ENCODE data around the gene RPH3AL.
"Not testable (repeated sequence)": the region's sequence is repeated elsewhere in the genome, so short reads cannot be mapped to it uniquely, and the experiment has no call there.

Gene RPH3AL

GRCh38 chr17:238071-238963 lies 114.3 kb downstream of the RPH3AL start:
- DNase-seq (ENCODE audit: low spot score) = no peak

GRCh38 chr17:237406-237955 lies 115.1 kb downstream of the RPH3AL start:
- DNase-seq (ENCODE audit: low spot score) = no peak

GRCh38 chr17:236641-237405 lies 115.8 kb downstream of the RPH3AL start:
- DNase-seq (ENCODE audit: low spot score) = no peak

- no peak for DNase-seq (ENCODE audit: low spot score)
Observed at GRCh38 chr17:235831-236640, 116.6 kb downstream of the RPH3AL start.

- DNase-seq (ENCODE audit: low spot score) = not testable (repeated sequence)
Observed at GRCh38 chr17:234994-235830, 117.4 kb downstream of the RPH3AL start.

GRCh38 chr17:234163-234993 lies 118.2 kb downstream of the RPH3AL start:
- DNase-seq (ENCODE audit: low spot score) = not testable (repeated sequence)

- DNase-seq (ENCODE audit: low spot score) = no peak
Observed at GRCh38 chr17:233473-233941, 119.1 kb downstream of the RPH3AL start.

- DNase-seq (ENCODE audit: low spot score) = no peak
Observed at GRCh38 chr17:231966-232807, 120.4 kb downstream of the RPH3AL start.

- DNase-seq (ENCODE audit: low spot score) = no peak
Observed at GRCh38 chr17:231191-231965, 121.2 kb downstream of the RPH3AL start.

GRCh38 chr17:230395-230770 lies 122.2 kb downstream of the RPH3AL start:
- no peak for DNase-seq (ENCODE audit: low spot score)

- DNase-seq (ENCODE audit: low spot score) = no peak
Observed at GRCh38 chr17:229709-230394, 122.8 kb downstream of the RPH3AL start.

GRCh38 chr17:228951-229708 lies 123.5 kb downstream of the RPH3AL start:
- no peak for DNase-seq (ENCODE audit: low spot score)

- DNase-seq (ENCODE audit: low spot score) = no peak
Observed at GRCh38 chr17:227946-228615, 124.5 kb downstream of the RPH3AL start.

- DNase-seq (ENCODE audit: low spot score) = no peak
Observed at GRCh38 chr17:227078-227945, 125.3 kb downstream of the RPH3AL start.
